AG04450 (cell line): ENCODE data around the gene RPL32. TPM values are rescaled to one million over a fixed set of nuclear protein-coding genes. Genes with fewer than 3 reads are reported as not detected.

Experiments
- CTCF ChIA-PET: fragments of 300-600, 350-600 bp; formaldehyde crosslinking; extraction: SDS; loops from one replicate; lab custom pipeline; 2022; ENCODE audit warnings: antibody characterized with exemption, inconsistent platforms; lab: Charles Lee
- POLR2A ChIA-PET: fragments of 350-600 bp; formaldehyde crosslinking; extraction: SDS; loops from one replicate; lab custom pipeline; 2021; ENCODE audit warnings: antibody characterized with exemption, inconsistent platforms; lab: Yijun Ruan, JAX
- DNase-seq: peaks from one replicate; pipeline ENCODE4 v3.0.0-alpha.2; 2011; ENCODE audit warnings: low read depth, low spot score
- H3K27ac ChIP-seq: one replicate; pipeline ENCODE4 v1.5.1; 2012; ENCODE audit warnings: low read depth, low read length, control low read depth
- H3K27me3 ChIP-seq: one replicate; pipeline ENCODE4 v1.6.0; 2012; ENCODE audit warnings: low read length; ENCODE audit not compliant: control insufficient read depth, insufficient read depth
- H3K4me3 ChIP-seq: 2 replicates; pipeline ENCODE4 v1.5.1; 2011; ENCODE audit warnings: mild to moderate bottlenecking, low read depth, low read length, control low read depth
- H3K9me3 ChIP-seq: 2 replicates; pipeline ENCODE4 v1.5.1; 2012; ENCODE audit warnings: low read length; ENCODE audit not compliant: control insufficient read depth, insufficient read depth
- polyA plus RNA-seq: library from polyadenylated mRNA; depleted of rRNA; stranded (reverse); fragments of >200 nt; gene quantifications from 2 replicates; pipeline ENCODE4 v1.2.3, GENCODE V29; 2011
- TF ChIP-seq, protein P1 (sequence below): IDR thresholded peaks from 2 replicates; pipeline ENCODE4 v1.5.1; 2011; ENCODE audit warnings: low read depth, low read length, control low read depth, inconsistent platforms

The RPL32 gene
- polyA plus RNA-seq, 1 experiment: 3,211 TPM

- POLR2A ChIA-PET: interaction anchor here (3.0 kb wide), 1 partner anchor 11 kb away, joined by 14 read pairs; no protein-coding TSS in a partner anchor
- Histone ChIP-seq H3K27ac (no peak overlapping the region), H3K9me3 (no peaks in the 10 kb centered on the region; the same call in 1 of the 2 replicates), H3K4me3 (no peak overlapping the region), H3K27me3 (no peaks in the 10 kb centered on the region)
- CTCF ChIA-PET: interaction anchor here (1.7 to 2.1 kb wide), 2 partner anchors 11 to 12 kb away, joined by 5 to 11 read pairs; no protein-coding TSS in a partner anchor
- TF ChIP-seq, protein P1, sequence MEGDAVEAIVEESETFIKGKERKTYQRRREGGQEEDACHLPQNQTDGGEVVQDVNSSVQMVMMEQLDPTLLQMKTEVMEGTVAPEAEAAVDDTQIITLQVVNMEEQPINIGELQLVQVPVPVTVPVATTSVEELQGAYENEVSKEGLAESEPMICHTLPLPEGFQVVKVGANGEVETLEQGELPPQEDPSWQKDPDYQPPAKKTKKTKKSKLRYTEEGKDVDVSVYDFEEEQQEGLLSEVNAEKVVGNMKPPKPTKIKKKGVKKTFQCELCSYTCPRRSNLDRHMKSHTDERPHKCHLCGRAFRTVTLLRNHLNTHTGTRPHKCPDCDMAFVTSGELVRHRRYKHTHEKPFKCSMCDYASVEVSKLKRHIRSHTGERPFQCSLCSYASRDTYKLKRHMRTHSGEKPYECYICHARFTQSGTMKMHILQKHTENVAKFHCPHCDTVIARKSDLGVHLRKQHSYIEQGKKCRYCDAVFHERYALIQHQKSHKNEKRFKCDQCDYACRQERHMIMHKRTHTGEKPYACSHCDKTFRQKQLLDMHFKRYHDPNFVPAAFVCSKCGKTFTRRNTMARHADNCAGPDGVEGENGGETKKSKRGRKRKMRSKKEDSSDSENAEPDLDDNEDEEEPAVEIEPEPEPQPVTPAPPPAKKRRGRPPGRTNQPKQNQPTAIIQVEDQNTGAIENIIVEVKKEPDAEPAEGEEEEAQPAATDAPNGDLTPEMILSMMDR: no peak
- no peak for DNase-seq
These were observed 42.7 kb downstream of the RPL32 start for GRCh38 chr3:12798559-12799179.

DNA sequence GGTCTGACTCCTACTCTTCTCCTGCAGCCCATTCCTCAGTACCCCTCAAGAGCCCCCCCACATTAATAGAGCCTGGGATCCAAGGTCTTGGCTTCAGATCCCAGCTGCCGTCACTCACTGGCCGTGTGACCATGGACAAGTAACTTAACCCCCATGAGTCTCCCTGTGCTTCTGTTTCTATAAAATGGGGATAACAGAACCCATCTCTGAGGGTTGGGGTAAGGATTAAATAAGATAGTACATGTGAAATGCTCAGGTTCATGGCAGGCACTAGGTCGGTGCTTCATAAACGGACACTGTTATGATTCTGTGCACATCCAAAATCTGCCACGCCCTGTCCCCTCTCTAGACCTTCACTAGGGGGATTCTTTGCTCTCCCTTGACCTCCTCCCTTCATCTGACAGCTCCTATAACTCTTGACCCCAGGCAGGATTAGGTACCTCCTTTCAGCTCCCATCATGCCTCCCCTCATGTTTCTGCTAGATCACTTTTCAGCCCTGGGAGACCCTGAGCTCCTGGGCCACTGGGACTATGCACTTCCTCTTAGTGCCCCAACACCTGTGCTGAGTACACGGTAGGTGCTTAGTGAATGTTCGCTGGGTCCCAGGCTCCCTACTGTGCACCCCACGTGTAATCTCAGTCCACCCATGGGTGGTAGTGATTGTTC, 43.3 kb downstream of the RPL32 start:
- Histone ChIP-seq H3K9me3 (no peaks in the 10 kb centered on the region; the same call in 1 of the 2 replicates), H3K4me3 (no peak overlapping the region), H3K27me3 (no peaks in the 10 kb centered on the region), H3K27ac (no peak overlapping the region)
- TF ChIP-seq, protein P1: no peak
- ChIA-PET CTCF (interaction anchor here (2.1 to 3.2 kb wide), 3 partner anchors 11 to 44 kb away, joined by 11 to 18 read pairs (median 15); partner anchors contain the start of gene RPL32), POLR2A (interaction anchor here (3.0 kb wide), 1 partner anchor 12 kb away, joined by 14 read pairs; no protein-coding TSS in a partner anchor)
- no peak for DNase-seq

DNA sequence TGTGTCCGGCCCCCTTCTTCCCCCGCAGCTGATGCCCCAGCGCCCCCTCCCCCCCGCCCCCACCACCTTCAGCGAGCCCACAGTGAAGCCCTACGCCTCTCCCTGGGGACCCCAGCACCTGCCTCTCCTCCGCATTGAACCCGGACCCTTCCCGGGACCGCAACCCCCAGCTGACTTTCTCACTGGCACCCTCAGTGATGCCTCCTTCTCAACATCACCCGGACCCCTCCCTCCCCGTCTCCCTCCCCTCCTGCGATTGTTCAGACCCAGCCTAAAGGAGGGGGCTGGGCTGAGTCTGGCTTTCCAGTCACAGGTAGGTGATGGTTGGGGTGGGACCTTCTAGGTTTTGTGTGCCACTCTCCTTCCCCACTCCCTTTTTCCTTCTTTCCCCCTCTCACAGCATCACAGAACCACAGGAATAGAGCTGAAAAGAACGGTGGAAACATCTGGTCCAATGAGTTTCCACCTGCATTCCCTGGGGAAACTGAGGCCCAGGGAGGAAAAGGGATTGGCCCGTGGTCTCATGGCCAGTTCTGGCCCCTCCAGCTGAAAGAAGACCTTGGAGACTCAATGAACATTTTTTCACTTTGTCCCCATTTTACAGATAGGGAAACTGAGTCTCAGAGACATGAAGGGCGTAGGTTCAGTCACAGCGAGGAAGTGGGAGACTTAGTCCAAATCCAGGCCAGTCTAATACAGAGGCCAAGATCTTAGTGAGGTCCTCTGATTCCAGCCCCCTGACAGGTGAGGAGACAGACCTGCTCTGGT, 44.1 kb downstream of the RPL32 start:
- no peaks in the 10 kb centered on the region; the same call in 1 of the 2 replicates for H3K9me3 ChIP-seq
- no peak for DNase-seq
- TF ChIP-seq, protein P1: no peak
- H3K4me3 ChIP-seq: peak overlapping the region; percentile 79
- ChIA-PET POLR2A (interaction anchor here (3.0 kb wide), 1 partner anchor 12 kb away, joined by 14 read pairs; no protein-coding TSS in a partner anchor), CTCF (interaction anchor here (0.6 to 3.2 kb wide), 8 partner anchors 10 to 316 kb away, joined by 3 to 24 read pairs (median 8); partner anchors contain the start of gene RPL32)
- H3K27me3 ChIP-seq: no peaks in the 10 kb centered on the region
- H3K27ac ChIP-seq: no peak overlapping the region

GRCh38 chr3:12796171-12797123, 44.9 kb downstream of the RPL32 start, which contains the start of gene CAND2:
Gene CAND2, plus strand, starts transcription at chr3:12796680. Its CDS starts 41 bp downstream, at chr3:12796721.
- Histone ChIP-seq H3K27ac (peak within 1 kb of the TSS; percentile 11), H3K9me3 (no peaks in the 10 kb centered on the region; the same call in 1 of the 2 replicates), H3K27me3 (no peaks in the 10 kb centered on the region), H3K4me3 (peak within 1 kb of the TSS; percentile 79)
- ChIA-PET POLR2A (interaction anchor here (0.6 to 3.0 kb wide), 6 partner anchors 9 to 133 kb away, joined by 3 to 14 read pairs (median 4); no protein-coding TSS in a partner anchor), CTCF (interaction anchor here (0.6 to 3.2 kb wide), 10 partner anchors 9 to 315 kb away, joined by 3 to 24 read pairs (median 6); partner anchors contain the start of gene RPL32)
- TF ChIP-seq, protein P1: 0 out of 2 replicates have a peak, but pooled peaks have one; percentile 4
- DNase-seq: no peak
